BE2C (cell line): ENCODE measurements around the gene SPATA31D3.

Source experiments
- DNase-seq: peaks from one replicate; pipeline ENCODE4 v3.0.0-alpha.2; 2020
- H3K27me3 ChIP-seq: fragments of 250-450 bp; sonication (Bioruptor Pico); 2 replicates; pipeline ENCODE4 v1.5.1; 2020; ENCODE audit warnings: mild to moderate bottlenecking
- H3K36me3 ChIP-seq: fragments of 250-450 bp; sonication (Bioruptor Pico); 2 replicates; pipeline ENCODE4 v1.5.1; 2020; ENCODE audit warnings: mild to moderate bottlenecking
- H3K4me1 ChIP-seq: fragments of 250-450 bp; sonication (Bioruptor Pico); 2 replicates; pipeline ENCODE4 v1.5.1; 2020
- H3K4me3 ChIP-seq: 2 replicates; pipeline ENCODE4 v1.5.1; 2011; ENCODE audit warnings: low read depth, low read length
- H3K9me3 ChIP-seq: fragments of 250-450 bp; sonication (Bioruptor Pico); 2 replicates; pipeline ENCODE4 v1.5.1; 2020
- TF ChIP-seq, protein P1 (sequence below): IDR thresholded peaks from 2 replicates; pipeline ENCODE4 v1.5.1; 2012; ENCODE audit warnings: mild to moderate bottlenecking, low read depth, low read length

Gene SPATA31D3

DNA sequence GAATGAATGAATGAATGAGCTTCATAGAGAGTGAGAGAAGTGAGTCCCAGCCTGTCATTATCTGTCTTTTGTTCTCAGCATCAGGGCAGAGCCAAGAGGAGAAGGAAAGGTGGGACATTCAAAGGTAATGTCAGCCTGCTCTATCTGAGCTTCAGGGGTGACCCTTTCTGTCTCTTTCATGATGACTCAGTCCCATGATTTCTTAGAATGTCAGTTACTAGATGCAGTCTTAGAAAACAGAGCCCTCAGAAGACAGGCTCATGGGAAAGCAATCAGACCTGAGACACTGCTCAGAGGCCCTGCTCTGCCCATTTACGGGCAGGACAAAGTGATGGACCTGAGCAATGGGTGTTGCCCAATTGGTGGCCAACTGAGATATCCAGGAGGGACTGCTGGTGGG lies 46.4 kb downstream of the SPATA31D3 start:
- no peaks in the 10 kb centered on the region for H3K4me1 ChIP-seq

DNA sequence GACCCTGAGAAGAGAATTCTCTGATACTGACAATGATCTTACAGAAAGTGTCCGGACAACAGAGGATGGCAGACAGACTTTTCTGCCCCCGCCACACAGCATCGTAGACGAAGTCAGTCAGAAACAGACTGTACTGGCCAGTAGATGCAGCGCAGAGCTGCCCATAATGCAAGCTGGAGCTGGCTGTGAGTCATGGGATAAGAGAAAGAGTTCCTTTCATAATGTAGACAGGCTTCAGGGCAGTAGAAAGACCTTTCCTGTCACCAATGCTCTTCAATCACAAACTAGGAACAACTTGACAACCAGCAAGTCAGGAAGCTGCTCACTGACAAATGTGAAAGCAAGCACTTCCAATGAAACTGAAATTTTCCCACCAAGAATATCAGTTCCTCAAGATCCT lies 50.4 kb downstream of the SPATA31D3 start:
- DNase-seq: no peak
- TF ChIP-seq, protein P1, sequence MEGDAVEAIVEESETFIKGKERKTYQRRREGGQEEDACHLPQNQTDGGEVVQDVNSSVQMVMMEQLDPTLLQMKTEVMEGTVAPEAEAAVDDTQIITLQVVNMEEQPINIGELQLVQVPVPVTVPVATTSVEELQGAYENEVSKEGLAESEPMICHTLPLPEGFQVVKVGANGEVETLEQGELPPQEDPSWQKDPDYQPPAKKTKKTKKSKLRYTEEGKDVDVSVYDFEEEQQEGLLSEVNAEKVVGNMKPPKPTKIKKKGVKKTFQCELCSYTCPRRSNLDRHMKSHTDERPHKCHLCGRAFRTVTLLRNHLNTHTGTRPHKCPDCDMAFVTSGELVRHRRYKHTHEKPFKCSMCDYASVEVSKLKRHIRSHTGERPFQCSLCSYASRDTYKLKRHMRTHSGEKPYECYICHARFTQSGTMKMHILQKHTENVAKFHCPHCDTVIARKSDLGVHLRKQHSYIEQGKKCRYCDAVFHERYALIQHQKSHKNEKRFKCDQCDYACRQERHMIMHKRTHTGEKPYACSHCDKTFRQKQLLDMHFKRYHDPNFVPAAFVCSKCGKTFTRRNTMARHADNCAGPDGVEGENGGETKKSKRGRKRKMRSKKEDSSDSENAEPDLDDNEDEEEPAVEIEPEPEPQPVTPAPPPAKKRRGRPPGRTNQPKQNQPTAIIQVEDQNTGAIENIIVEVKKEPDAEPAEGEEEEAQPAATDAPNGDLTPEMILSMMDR: no peak

More for the DNA sequence above, 46.4 kb downstream of the SPATA31D3 start:
- TF ChIP-seq, protein P1: no peak
- Histone ChIP-seq H3K36me3 (no peaks in the 10 kb centered on the region), H3K27me3 (no peaks in the 10 kb centered on the region), H3K9me3 (no peaks in the 10 kb centered on the region), H3K4me3 (no peak overlapping the region)
- no peak for DNase-seq

More for the DNA sequence above, 50.4 kb downstream of the SPATA31D3 start:
- no peaks in the 10 kb centered on the region for H3K9me3 ChIP-seq
- no peaks in the 10 kb centered on the region for H3K27me3 ChIP-seq
- H3K36me3 ChIP-seq: no peaks in the 10 kb centered on the region
- no peak overlapping the region for H3K4me3 ChIP-seq
- no peaks in the 10 kb centered on the region for H3K4me1 ChIP-seq
